ENCODE results near the gene NDUFS4. TPM values are rescaled to one million over a fixed set of nuclear protein-coding genes. Genes with fewer than 3 reads are reported as not detected.

The NDUFS4 gene
- polyA plus RNA-seq, 1 of the 3 experiments (the other 2 are of a cell fraction): 104 TPM

DNA sequence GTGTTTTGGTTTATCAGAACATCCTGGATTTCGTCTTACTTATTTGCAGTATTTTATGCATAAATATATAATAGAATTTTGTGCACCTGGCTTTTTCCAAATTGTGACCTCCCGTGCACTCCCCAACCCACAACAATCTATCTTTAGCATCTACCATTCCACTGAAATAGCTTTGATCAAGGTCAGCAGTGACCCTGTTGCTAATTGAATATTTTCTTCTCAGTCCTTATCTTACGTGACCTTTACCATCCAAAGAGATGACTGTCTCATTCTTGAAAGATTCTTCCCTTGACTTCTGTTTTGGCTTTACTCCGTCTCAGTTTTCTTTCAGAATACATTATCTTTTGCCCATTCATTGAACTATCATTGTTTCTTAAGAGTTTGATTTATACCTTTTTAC, 18.4 kb downstream of the NDUFS4 start (continued):
- TF ChIP-seq FOXM1 (IDR thresholded peaks at IDR 0.05; ENCODE audit: low read depth): no peak
- no peak for TF ChIP-seq RXRA (IDR thresholded peaks at IDR 0.05; ENCODE audit: borderline replicate concordance, low read depth)

DNA sequence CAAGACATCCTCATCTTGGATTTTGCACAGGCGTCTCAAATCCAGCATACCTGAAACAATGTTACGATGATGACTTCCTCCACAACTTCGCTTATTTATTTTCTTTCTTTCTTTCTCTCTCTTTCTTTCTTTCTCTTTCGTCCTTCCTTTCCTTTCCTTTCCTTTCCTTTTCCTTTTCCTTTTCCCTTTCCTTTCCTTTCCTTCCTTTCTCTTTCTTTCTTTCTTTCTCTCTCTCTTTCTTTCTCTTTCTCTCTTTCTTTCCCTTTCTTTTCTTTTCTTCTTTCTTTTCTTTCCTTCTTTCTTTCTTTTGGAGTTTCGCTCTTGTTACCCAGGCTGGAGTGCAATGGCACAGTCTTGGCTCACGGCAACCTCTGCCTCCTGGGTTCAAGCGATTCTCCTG, 20.1 kb downstream of the NDUFS4 start:
- Histone ChIP-seq H2AFZ (ENCODE audit: low read depth) (no peak overlapping the region), H3K4me1 (ENCODE audit: control insufficient read depth in 1 of 2, insufficient read depth in 2 of 2, low read depth in 1 of 2, low read length in 1 of 2) (no peaks in the 10 kb centered on the region), H3F3A (replicated peaks; ENCODE audit: insufficient read depth) (no peaks in the 10 kb centered on the region), H3K36me3 (replicated peaks in 1 of 2; ENCODE audit: control insufficient read depth in 1 of 2, insufficient read depth in 2 of 2, low read length in 1 of 2) (peaks cover 0 to 4% of the 10 kb centered on the region in 2 experiments), H3K27me3 (ENCODE audit: insufficient read depth) (no peaks in the 10 kb centered on the region), H3K4me2 (no peak overlapping the region), H3K9ac (no peak overlapping the region), H4K20me1 (ENCODE audit: insufficient read depth) (peaks cover 35% of the 10 kb centered on the region), H3K9me2 (no peaks in the 10 kb centered on the region), H3K27ac (ENCODE audit: low read depth in 2 of 2, low read length in 1 of 2) (no peak overlapping the region), H3K4me3 (ENCODE audit: low read depth in 2 of 2, low read length in 1 of 2) (no peak overlapping the region), H3K9me3 (no peaks in the 10 kb centered on the region), H3K79me2 (ENCODE audit: insufficient read depth) (peaks cover 100% of the 10 kb centered on the region)
- DNase-seq: no peak
- POLR2A ChIA-PET: no interaction called here
- TF ChIP-seq REST (IDR thresholded peaks at IDR 0.05; ENCODE audit: low read depth, low read length) (no peak), ELF1 (IDR thresholded peaks at IDR 0.05) (no peak), RAD21 (IDR thresholded peaks at IDR 0.05; ENCODE audit: low read length) (no peak), ZBTB33 (IDR thresholded peaks at IDR 0.05; ENCODE audit: borderline replicate concordance, low read depth) (no peak), SIN3A (IDR thresholded peaks at IDR 0.05; ENCODE audit: borderline replicate concordance, low read depth, low read length) (no peak), RFX5 (IDR thresholded peaks at IDR 0.05; ENCODE audit: low read length) (no peak), CTCF (IDR thresholded peaks at IDR 0.05) (no peak), GATA2 (CRISPR knock-in tag; IDR thresholded peaks at IDR 0.05) (no peak), MEF2A (IDR thresholded peaks at IDR 0.05; ENCODE audit: borderline replicate concordance, low read depth) (no peak), RXRA (IDR thresholded peaks at IDR 0.05; ENCODE audit: borderline replicate concordance, low read depth) (no peak), JUND (IDR thresholded peaks at IDR 0.05) (no peak), GABPA (IDR thresholded peaks at IDR 0.05; ENCODE audit: low read depth) (no peak)
- WGBS (ENCODE audit: low lambda C conversion rate): 98% methylated on average over 7 of the region's 7 CpGs
- CTCF ChIA-PET: no interaction called here
